Tibial nerve (tissue), 4 donors: ENCODE data around the gene ELK3. TPM values are rescaled to one million over a fixed set of nuclear protein-coding genes. Genes with fewer than 3 reads are reported as not detected.

Experiments
- DNase-seq, 2 donors: peaks; one replicate each; pipeline ENCODE4 v3.0.0-alpha.2; 2019; ENCODE audit warnings: low spot score in 2 of 2
- H3K27ac ChIP-seq, 4 donors: fragments of 200-600 bp; sonication (generic) in 3 of 4; one replicate each; pipeline ENCODE4 v1.5.1; 2017 to 2019; ENCODE audit warnings: mild to moderate bottlenecking in 1 of 4
- H3K27me3 ChIP-seq, 2 donors: fragments of 200-600 bp; sonication (generic) in 1 of 2; one replicate each; pipeline versions ENCODE4 v1.5.1 to v1.6.0; 2017 to 2019
- H3K36me3 ChIP-seq, 3 donors: fragments of 200-600 bp; sonication (generic); one replicate each; pipeline ENCODE4 v1.5.1; 2018 to 2019
- H3K4me1 ChIP-seq, 4 donors: fragments of 200-600 bp; sonication (generic) in 3 of 4; one replicate each; pipeline ENCODE4 v1.5.1; 2017 to 2019
- H3K4me3 ChIP-seq, 4 donors: fragments of 200-600 bp; sonication (generic) in 3 of 4; one replicate each; pipeline ENCODE4 v1.5.1; 2017 to 2019; ENCODE audit warnings: mild to moderate bottlenecking in 1 of 4, moderate library complexity in 1 of 4
- H3K9me3 ChIP-seq, 4 donors: fragments of 200-600 bp; sonication (generic) in 3 of 4; one replicate each; pipeline ENCODE4 v1.5.1; 2017 to 2019
- CTCF ChIP-seq, 5 experiments: fragments of 200-600 bp in 3 of 5; fragments of 450-650 bp in 2 of 5; sonication (generic) in 3 of 5; IDR thresholded peaks; one replicate each; pipeline ENCODE4 v1.5.1; 2016 to 2019; ENCODE audit warnings: antibody characterized with exemption in 5 of 5, mild to moderate bottlenecking in 3 of 5, moderate library complexity in 2 of 5
- EP300 ChIP-seq, 2 donors: sonication (generic); formaldehyde crosslinking; IDR thresholded peaks; one replicate each; pipeline ENCODE4 v1.6.1; 2017; ENCODE audit warnings: antibody characterized with exemption in 2 of 2, mild to moderate bottlenecking in 1 of 2
- POLR2A ChIP-seq, 2 donors: fragments of 450-650 bp; IDR thresholded peaks; one replicate each; pipeline ENCODE4 v1.6.1; 2017; ENCODE audit warnings: antibody characterized with exemption in 2 of 2, mild to moderate bottlenecking in 2 of 2, moderate library complexity in 2 of 2
- WGBS, 2 donors: methylation state at CpG; one replicate each; pipeline ENCODE4 v1.1.5; 2018; 5-methylcytosine and 5-hydroxymethylcytosine counted together
- total RNA-seq, 4 donors: library from RNA; depleted of rRNA; stranded (reverse); fragments of >200 nt; gene quantifications; one replicate each; pipeline ENCODE4 v1.1.0, GENCODE V29; 2016

Gene ELK3
- total RNA-seq, 4 donors from 2014 or later, result 9.4 to 28.6 (median 17.7) TPM

- Histone ChIP-seq H3K4me1 (peaks cover 0 to 45% (median 19%) of the 10 kb centered on the region in 4 donors), H3K4me3 (no peak overlapping the region), H3K9me3 (no peaks in the 10 kb centered on the region), H3K27ac (peak overlapping the region in 3 of 4 donors; percentile 25 to 85 (median 72)), H3K27me3 (no peaks in the 10 kb centered on the region), H3K36me3 (no peaks in the 10 kb centered on the region)
- TF ChIP-seq POLR2A (IDR thresholded peaks at IDR 0.05) (no peak), EP300 (IDR thresholded peaks at IDR 0.05) (peak in 1 of 2 donors; percentile 42), CTCF (IDR thresholded peaks at IDR 0.05) (no peak)
- DNase-seq, result no peak
- WGBS, 2 donors, result 32 to 38% methylated on average over 3 of the region's 3 CpGs
Measured at GRCh38 chr12:96197503-96198272, 3.5 kb downstream of the ELK3 start.

- Histone ChIP-seq H3K9me3 (no peaks in the 10 kb centered on the region), H3K36me3 (no peaks in the 10 kb centered on the region), H3K4me1 (peaks cover 0 to 39% (median 18%) of the 10 kb centered on the region in 4 donors), H3K27ac (peak overlapping the region in 3 of 4 donors; percentile 25 to 85 (median 72)), H3K4me3 (no peak overlapping the region), H3K27me3 (no peaks in the 10 kb centered on the region)
- no peak for DNase-seq
- no peak for TF ChIP-seq CTCF (IDR thresholded peaks at IDR 0.05)
- TF ChIP-seq EP300 (IDR thresholded peaks at IDR 0.05), result no peak
- no peak for TF ChIP-seq POLR2A (IDR thresholded peaks at IDR 0.05)
Measured at GRCh38 chr12:96198965-96199364, 4.8 kb downstream of the ELK3 start.

- Histone ChIP-seq H3K36me3 (no peaks in the 10 kb centered on the region), H3K9me3 (no peaks in the 10 kb centered on the region), H3K27me3 (no peaks in the 10 kb centered on the region), H3K4me1 (peaks cover 0 to 39% (median 18%) of the 10 kb centered on the region in 4 donors), H3K27ac (peak overlapping the region in 2 of 4 donors; percentile 72 to 85), H3K4me3 (no peak overlapping the region)
- DNase-seq, result no peak
- TF ChIP-seq CTCF (IDR thresholded peaks at IDR 0.05), result no peak
- no peak for TF ChIP-seq EP300 (IDR thresholded peaks at IDR 0.05)
- no peak for TF ChIP-seq POLR2A (IDR thresholded peaks at IDR 0.05)
Measured at GRCh38 chr12:96199464-96199863, 5.3 kb downstream of the ELK3 start.

GRCh38 chr12:96201272-96202227 lies 7.4 kb downstream of the ELK3 start:
- Histone ChIP-seq H3K4me3 (no peak overlapping the region), H3K27me3 (no peaks in the 10 kb centered on the region), H3K4me1 (peaks cover 0 to 31% (median 13%) of the 10 kb centered on the region in 4 donors), H3K27ac (no peak overlapping the region), H3K9me3 (no peaks in the 10 kb centered on the region), H3K36me3 (no peaks in the 10 kb centered on the region)
- no peak for DNase-seq
- TF ChIP-seq CTCF (IDR thresholded peaks at IDR 0.05) (no peak), POLR2A (IDR thresholded peaks at IDR 0.05) (no peak), EP300 (IDR thresholded peaks at IDR 0.05) (no peak)
- 93 to 95% methylated on average over 6 of the region's 6 CpGs for WGBS, 2 donors
